Activated T-cell treated with anti-CD3 and anti-CD28 coated beads, Interleukin-2, amount 50 U/mL, for 72 hours (primary cell): Measurements from ENCODE around the gene ATXN7L1. TPM values are rescaled to one million over a fixed set of nuclear protein-coding genes. Genes with fewer than 3 reads are reported as not detected.
"Not testable (repeated sequence)": the region's sequence is repeated elsewhere in the genome, so short reads cannot be mapped to it uniquely, and the experiment has no call there.

Experiments used
- ATAC-seq, 2 donors: fragments of 150-1000 bp; cut with Tn5 transposase; replicated peaks in 1 of 2; 2 replicates each; pipeline ENCODE4 v1.10.0; 2021; ENCODE audit warnings: moderate library complexity in 2 of 2, mild to moderate bottlenecking in 1 of 2
- DNase-seq, 2 donors: peaks; one replicate each; pipeline ENCODE4 v3.0.0; 2021 to 2022; ENCODE audit warnings: mixed read lengths in 1 of 2
- H3K27ac Mint-ChIP-seq: one replicate; pipeline ENCODE4 v1.8.0; 2022; ENCODE audit warnings: mild to moderate bottlenecking, moderate library complexity, mixed read lengths
- H3K27me3 Mint-ChIP-seq: one replicate; pipeline ENCODE4 v1.8.0; 2022; ENCODE audit warnings: low read depth, mixed read lengths
- H3K36me3 Mint-ChIP-seq, 2 donors: one replicate each; pipeline ENCODE4 v1.8.0; 2022; ENCODE audit warnings: mixed read lengths in 2 of 2, mild to moderate bottlenecking in 1 of 2; ENCODE audit not compliant: insufficient read depth in 2 of 2
- H3K4me1 Mint-ChIP-seq: one replicate; pipeline ENCODE4 v1.8.0; 2022; ENCODE audit warnings: low read depth, mixed read lengths
- H3K4me3 Mint-ChIP-seq, 2 donors: one replicate each; pipeline ENCODE4 v1.8.0; 2022; ENCODE audit warnings: mild to moderate bottlenecking in 2 of 2, mixed read lengths in 2 of 2, moderate library complexity in 2 of 2
- H3K9me3 Mint-ChIP-seq, 2 donors: one replicate each; pipeline ENCODE4 v1.8.0; 2022; ENCODE audit warnings: mixed read lengths in 2 of 2
- total RNA-seq, 2 donors: library from RNA; stranded (reverse); gene quantifications; one replicate each; pipeline ENCODE4 v1.2.3, GENCODE V29; 2022

Gene ATXN7L1
- total RNA-seq, 2 donors from 2014 or later = 11.6 to 12.5 TPM

- Mint-ChIP-seq H3K9me3 (peaks cover 13 to 16% of the 10 kb centered on the region in 2 donors), H3K4me3 (no peak overlapping the region), H3K4me1 (peaks cover 24% of the 10 kb centered on the region), H3K36me3 (peaks cover 18 to 20% of the 10 kb centered on the region in 2 donors), H3K27me3 (no peaks in the 10 kb centered on the region), H3K27ac (no peak overlapping the region)
- ATAC-seq (no peak), DNase-seq (no peak)
Observed at GRCh38 chr7:105711726-105712402, 164.5 kb downstream of the ATXN7L1 start.

- H3K27me3 Mint-ChIP-seq, H3K4me3 Mint-ChIP-seq, DNase-seq, H3K27ac Mint-ChIP-seq, ATAC-seq: not testable (repeated sequence)
- peaks cover 18 to 20% of the 10 kb centered on the region in 2 donors for H3K36me3 Mint-ChIP-seq
- H3K4me1 Mint-ChIP-seq = peaks cover 21% of the 10 kb centered on the region
- H3K9me3 Mint-ChIP-seq = peaks cover 13 to 16% of the 10 kb centered on the region in 2 donors
Observed at GRCh38 chr7:105710720-105711119, 165.7 kb downstream of the ATXN7L1 start.

GRCh38 chr7:105708763-105709080, 167.7 kb downstream of the ATXN7L1 start:
- DNase-seq (no peak), ATAC-seq (no peak)
- Mint-ChIP-seq H3K4me3 (no peak overlapping the region), H3K9me3 (peaks cover 13 to 16% of the 10 kb centered on the region in 2 donors), H3K4me1 (peaks cover 9% of the 10 kb centered on the region), H3K36me3 (peaks cover 18 to 20% of the 10 kb centered on the region in 2 donors), H3K27me3 (no peaks in the 10 kb centered on the region), H3K27ac (no peak overlapping the region)

GRCh38 chr7:105707967-105708762, 168.2 kb downstream of the ATXN7L1 start:
- H3K9me3 Mint-ChIP-seq = peaks cover 13 to 16% of the 10 kb centered on the region in 2 donors
- peaks cover 9% of the 10 kb centered on the region for H3K4me1 Mint-ChIP-seq
- H3K27ac Mint-ChIP-seq = no peak overlapping the region
- H3K27me3 Mint-ChIP-seq = no peaks in the 10 kb centered on the region
- DNase-seq (no peak), ATAC-seq (no peak)
- peak overlapping the region in 1 of 2 donors; percentile 30 for H3K4me3 Mint-ChIP-seq
- H3K36me3 Mint-ChIP-seq = peaks cover 16 to 20% of the 10 kb centered on the region in 2 donors

- DNase-seq (no peak), ATAC-seq (no peak)
- no peak overlapping the region for H3K27ac Mint-ChIP-seq
- H3K4me3 Mint-ChIP-seq = no peak overlapping the region
- peaks cover 7 to 10% of the 10 kb centered on the region in 2 donors for H3K9me3 Mint-ChIP-seq
- H3K36me3 Mint-ChIP-seq = peaks cover 10 to 15% of the 10 kb centered on the region in 2 donors
- H3K4me1 Mint-ChIP-seq = peaks cover 9% of the 10 kb centered on the region
- no peaks in the 10 kb centered on the region for H3K27me3 Mint-ChIP-seq
Observed at GRCh38 chr7:105707381-105707780, 169.0 kb downstream of the ATXN7L1 start.

DNA sequence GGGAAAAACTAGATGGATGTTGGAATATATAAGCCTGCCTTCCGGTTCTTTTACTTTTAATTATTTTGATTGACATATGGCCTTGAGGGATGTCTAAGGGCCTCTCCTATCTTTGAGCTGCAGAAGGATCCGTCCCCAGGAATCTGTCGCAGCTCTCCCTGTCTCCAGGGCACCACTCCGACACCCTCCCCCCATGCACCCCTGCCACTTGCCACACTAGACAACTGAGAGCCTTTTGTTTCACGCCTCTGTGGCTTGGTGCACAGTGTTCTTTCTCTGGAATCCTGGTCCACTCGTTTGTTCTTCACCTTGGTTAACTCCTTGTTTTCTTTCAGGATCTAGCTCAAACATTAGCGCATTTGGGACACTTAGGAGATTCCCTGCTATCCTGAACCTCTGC, 171.0 kb downstream of the ATXN7L1 start:
- Mint-ChIP-seq H3K4me3 (no peak overlapping the region), H3K36me3 (peaks cover 3% of the 10 kb centered on the region in 2 donors), H3K27me3 (no peaks in the 10 kb centered on the region), H3K9me3 (peaks cover 2 to 3% of the 10 kb centered on the region in 2 donors), H3K27ac (no peak overlapping the region), H3K4me1 (peaks cover 9% of the 10 kb centered on the region)
- ATAC-seq (no peak), DNase-seq (no peak)

DNA sequence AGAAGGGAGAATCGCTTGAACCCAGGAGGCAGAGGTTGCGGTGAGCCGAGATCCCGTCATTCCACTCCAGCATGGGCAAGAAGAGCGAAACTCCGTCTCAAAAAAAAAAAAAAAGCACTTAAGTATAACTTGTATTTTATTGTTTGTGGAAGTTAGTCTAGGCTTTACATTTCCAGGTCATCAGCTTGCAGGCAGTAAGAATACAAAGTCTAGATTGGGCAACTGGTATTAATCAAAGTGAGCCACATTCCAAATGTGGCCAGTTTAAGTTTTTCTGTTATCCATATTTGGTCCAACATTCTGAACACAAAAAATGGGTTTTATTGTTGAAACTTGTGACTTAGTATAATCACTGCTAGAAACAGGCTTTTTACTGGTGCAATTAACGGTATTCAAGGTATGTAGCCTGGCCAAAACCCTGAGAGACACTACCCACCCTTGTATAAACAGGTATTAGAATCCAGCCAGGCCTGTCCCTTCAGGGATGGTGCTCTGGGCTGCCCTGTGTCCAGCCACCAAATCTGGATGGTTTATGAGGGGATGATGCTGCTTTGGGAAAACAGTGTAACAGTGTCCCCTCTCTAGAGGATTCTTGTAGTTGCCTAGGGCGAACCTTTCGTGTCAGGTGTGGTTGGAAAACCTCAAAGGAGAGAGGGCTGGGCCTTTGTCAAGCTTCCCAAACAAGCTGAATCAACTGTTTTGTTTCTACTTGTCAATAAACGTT, 173.0 kb downstream of the ATXN7L1 start:
- no peaks in the 10 kb centered on the region for H3K9me3 Mint-ChIP-seq
- H3K4me1 Mint-ChIP-seq = peaks cover 8% of the 10 kb centered on the region
- no peak overlapping the region for H3K4me3 Mint-ChIP-seq
- ATAC-seq (no peak), DNase-seq (no peak)
- no peaks in the 10 kb centered on the region for H3K27me3 Mint-ChIP-seq
- no peak overlapping the region for H3K27ac Mint-ChIP-seq
- peaks cover 0 to 2% of the 10 kb centered on the region in 2 donors for H3K36me3 Mint-ChIP-seq

GRCh38 chr7:105699568-105700236, 176.7 kb downstream of the ATXN7L1 start:
- DNase-seq = no peak
- Mint-ChIP-seq H3K27ac (no peak overlapping the region), H3K36me3 (peaks cover 4% of the 10 kb centered on the region in 2 donors), H3K27me3 (no peaks in the 10 kb centered on the region), H3K4me1 (no peaks in the 10 kb centered on the region), H3K9me3 (peaks cover 0 to 4% of the 10 kb centered on the region in 2 donors), H3K4me3 (no peak overlapping the region)
- ATAC-seq = no peak

- H3K9me3 Mint-ChIP-seq = peaks cover 0 to 4% of the 10 kb centered on the region in 2 donors
Observed at GRCh38 chr7:105698531-105698930, 177.9 kb downstream of the ATXN7L1 start.

GRCh38 chr7:105697753-105698152, 178.6 kb downstream of the ATXN7L1 start:
- Mint-ChIP-seq H3K9me3 (peaks cover 0 to 4% of the 10 kb centered on the region in 2 donors), H3K4me1 (peaks cover 12% of the 10 kb centered on the region), H3K36me3 (peaks cover 4% of the 10 kb centered on the region in 2 donors), H3K27me3 (no peaks in the 10 kb centered on the region), H3K4me3 (no peak overlapping the region), H3K27ac (no peak overlapping the region)
- no peak for ATAC-seq
- DNase-seq = no peak

More at GRCh38 chr7:105698531-105698930, 177.9 kb downstream of the ATXN7L1 start:
- ATAC-seq (no peak), DNase-seq (no peak)
- Mint-ChIP-seq H3K27ac (no peak overlapping the region), H3K4me1 (peaks cover 4% of the 10 kb centered on the region), H3K4me3 (no peak overlapping the region), H3K27me3 (no peaks in the 10 kb centered on the region), H3K36me3 (peaks cover 4% of the 10 kb centered on the region in 2 donors)

- H3K9me3 Mint-ChIP-seq = not testable (repeated sequence)
Observed at GRCh38 chr7:105697169-105697568, 179.2 kb downstream of the ATXN7L1 start.

DNA sequence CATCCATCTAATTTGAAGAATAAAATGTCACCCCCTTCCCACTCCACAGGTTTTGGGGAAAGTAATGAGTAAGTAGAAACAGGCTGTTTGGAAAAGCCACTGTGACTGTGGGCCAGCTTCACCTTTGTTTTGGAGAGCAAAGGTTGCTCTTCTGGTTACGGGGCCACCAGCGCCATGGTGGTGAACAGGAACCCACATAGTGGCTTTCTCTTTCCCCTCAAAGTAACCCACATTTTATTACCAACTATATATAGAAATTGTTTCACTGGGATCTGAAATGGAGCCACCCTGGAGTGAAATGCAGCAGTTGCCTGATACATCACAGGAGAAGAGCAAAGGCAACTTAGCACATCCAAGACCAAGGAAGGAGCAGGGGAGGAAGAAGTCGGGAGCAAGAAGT, 182.8 kb downstream of the ATXN7L1 start:
- Mint-ChIP-seq H3K36me3 (peaks cover 3 to 4% of the 10 kb centered on the region in 2 donors), H3K27me3 (no peaks in the 10 kb centered on the region), H3K27ac (no peak overlapping the region), H3K4me3 (no peak overlapping the region), H3K4me1 (peaks cover 50% of the 10 kb centered on the region), H3K9me3 (peaks cover 0 to 4% of the 10 kb centered on the region in 2 donors)
- no peak for DNase-seq
- no peak for ATAC-seq

More at GRCh38 chr7:105697169-105697568, 179.2 kb downstream of the ATXN7L1 start:
- not testable (repeated sequence) for H3K36me3 Mint-ChIP-seq, H3K4me3 Mint-ChIP-seq, ATAC-seq, DNase-seq, H3K27ac Mint-ChIP-seq, H3K27me3 Mint-ChIP-seq
- H3K4me1 Mint-ChIP-seq = peaks cover 18% of the 10 kb centered on the region
